RKO (cell line): ENCODE data around the gene TUT7.
"Not testable (repeated sequence)": the region's sequence is repeated elsewhere in the genome, so short reads cannot be mapped to it uniquely, and the experiment has no call there.

ENCODE experiments used
- DNase-seq: peaks from one replicate; pipeline ENCODE4 v3.0.0-alpha.2; 2016; ENCODE audit warnings: low spot score

Gene TUT7, protein sequence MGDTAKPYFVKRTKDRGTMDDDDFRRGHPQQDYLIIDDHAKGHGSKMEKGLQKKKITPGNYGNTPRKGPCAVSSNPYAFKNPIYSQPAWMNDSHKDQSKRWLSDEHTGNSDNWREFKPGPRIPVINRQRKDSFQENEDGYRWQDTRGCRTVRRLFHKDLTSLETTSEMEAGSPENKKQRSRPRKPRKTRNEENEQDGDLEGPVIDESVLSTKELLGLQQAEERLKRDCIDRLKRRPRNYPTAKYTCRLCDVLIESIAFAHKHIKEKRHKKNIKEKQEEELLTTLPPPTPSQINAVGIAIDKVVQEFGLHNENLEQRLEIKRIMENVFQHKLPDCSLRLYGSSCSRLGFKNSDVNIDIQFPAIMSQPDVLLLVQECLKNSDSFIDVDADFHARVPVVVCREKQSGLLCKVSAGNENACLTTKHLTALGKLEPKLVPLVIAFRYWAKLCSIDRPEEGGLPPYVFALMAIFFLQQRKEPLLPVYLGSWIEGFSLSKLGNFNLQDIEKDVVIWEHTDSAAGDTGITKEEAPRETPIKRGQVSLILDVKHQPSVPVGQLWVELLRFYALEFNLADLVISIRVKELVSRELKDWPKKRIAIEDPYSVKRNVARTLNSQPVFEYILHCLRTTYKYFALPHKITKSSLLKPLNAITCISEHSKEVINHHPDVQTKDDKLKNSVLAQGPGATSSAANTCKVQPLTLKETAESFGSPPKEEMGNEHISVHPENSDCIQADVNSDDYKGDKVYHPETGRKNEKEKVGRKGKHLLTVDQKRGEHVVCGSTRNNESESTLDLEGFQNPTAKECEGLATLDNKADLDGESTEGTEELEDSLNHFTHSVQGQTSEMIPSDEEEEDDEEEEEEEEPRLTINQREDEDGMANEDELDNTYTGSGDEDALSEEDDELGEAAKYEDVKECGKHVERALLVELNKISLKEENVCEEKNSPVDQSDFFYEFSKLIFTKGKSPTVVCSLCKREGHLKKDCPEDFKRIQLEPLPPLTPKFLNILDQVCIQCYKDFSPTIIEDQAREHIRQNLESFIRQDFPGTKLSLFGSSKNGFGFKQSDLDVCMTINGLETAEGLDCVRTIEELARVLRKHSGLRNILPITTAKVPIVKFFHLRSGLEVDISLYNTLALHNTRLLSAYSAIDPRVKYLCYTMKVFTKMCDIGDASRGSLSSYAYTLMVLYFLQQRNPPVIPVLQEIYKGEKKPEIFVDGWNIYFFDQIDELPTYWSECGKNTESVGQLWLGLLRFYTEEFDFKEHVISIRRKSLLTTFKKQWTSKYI (N-terminal part only)

DNA sequence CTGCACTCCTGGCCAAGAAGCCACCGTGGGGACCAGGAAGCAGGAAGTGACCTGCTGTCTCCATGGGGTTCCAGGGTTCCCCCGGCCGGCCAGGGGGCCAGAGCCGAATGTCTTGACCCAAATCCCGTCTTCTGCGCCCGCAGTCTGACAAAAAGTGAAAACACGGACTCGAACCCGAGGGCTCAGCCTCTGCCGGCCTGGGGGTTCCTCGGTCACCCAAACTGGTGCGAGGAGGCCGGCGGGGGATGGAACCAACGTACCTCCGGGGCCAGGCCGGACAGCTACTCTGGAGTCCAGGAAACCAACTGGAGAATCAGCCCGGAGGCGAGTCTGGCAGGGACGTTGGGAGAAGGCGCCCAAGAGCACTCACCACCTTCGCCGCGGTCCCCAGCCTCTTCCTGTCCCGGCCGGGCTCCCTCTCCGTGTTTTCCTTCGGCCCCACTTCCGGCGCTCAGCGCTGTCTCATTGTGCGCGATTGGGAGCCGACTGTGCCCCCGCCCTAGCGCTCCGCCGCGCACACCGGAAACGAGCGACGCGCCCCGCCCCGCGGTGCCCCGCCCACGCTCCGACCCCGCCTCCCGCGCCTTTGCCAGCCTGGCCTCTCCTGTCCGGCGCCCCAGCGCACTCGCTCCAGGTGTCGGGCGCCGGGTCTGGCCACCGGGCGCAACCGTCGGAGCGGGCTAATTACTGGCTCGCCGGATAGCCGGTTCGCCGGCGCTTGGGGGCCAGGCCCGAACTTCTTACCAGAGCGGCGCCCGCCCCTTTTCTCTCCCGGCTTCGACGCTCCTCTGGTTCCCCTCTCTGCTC lies at the start of gene TUT7:
TUT7 (minus strand) TSS at position 400 of the 807 bp plus-strand sequence. CDS start 1,211 bp downstream, outside the sequence.
- peak; percentile 98 for DNase-seq

DNA sequence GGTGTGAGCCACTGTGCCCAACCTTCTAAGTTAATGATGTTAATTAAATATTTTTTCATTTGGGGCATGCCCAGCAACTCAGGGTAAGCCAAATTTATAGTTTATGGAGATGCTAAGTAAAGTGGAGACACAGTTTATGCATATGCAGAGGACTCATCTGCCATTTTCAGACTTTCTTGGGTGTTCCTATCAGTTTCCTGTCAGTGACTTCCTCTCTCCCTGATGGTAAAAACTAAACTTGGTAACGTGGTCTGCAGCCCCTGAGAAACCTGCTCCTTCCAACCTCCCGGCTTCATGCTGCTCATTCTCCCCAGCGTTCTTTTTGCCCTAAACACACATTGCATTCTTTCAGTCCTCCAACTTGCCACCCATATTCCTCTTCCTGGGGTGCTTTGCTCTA lies 48.4 kb upstream of the TUT7 start:
- DNase-seq, result no peak

DNA sequence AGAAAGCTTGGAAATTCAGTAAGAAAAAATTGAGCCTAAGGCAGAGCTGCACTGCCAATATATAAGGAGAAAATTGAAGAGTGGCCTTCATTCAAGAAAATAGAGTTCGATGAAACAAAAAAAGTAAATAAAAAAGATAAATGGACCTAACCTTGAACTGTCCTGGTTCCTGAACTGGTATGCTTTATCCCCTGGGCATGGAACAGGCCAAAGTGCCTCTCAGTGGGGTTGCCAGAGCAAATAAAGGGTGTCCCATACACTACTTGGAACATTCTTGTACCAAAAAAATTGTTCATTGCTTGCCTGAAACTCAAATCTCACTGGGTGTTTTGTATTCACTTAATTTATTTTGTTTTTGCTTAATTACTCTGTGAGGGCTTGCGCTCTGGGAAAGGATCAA lies 42.2 kb upstream of the TUT7 start:
- DNase-seq, result no peak

DNA sequence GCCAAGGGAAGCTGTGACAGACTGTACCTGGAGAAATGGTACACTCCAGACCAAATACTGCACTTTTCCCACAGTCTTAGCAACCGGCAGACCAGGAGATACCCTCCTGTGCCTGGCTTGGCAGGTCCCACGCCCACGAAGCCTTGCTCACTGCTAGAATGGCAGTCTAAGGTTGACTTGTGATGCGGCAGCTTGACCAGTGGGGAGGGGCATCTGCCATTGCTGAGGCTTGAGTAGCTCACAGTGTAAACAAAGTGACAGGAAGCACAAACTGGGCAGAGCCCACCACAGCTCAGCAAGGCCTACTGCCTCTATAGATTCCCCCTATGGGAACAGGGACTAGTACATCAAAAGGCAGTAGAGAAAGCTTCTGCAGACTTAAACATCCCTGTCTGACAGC lies 36.0 kb upstream of the TUT7 start:
- not testable (repeated sequence) for DNase-seq

DNA sequence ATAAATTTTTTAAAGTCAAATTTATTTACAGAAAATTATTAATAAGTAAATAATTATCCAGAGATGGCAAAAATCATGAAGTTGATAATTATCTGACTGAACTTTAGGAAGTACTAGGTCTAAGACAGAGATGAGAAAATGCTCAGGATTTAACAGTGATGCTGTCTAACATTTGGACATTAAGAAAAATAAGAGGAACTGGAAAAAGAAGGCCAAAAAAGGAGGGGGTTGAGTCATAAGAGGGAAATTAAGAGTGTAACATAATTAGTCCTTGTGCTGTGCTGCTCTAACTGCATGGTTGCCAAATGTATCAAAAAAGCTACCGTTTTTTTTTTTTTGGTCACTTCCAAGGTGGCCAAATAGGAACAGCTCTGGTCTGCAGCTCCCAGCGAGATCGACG lies 35.4 kb upstream of the TUT7 start:
- DNase-seq, result no peak

DNA sequence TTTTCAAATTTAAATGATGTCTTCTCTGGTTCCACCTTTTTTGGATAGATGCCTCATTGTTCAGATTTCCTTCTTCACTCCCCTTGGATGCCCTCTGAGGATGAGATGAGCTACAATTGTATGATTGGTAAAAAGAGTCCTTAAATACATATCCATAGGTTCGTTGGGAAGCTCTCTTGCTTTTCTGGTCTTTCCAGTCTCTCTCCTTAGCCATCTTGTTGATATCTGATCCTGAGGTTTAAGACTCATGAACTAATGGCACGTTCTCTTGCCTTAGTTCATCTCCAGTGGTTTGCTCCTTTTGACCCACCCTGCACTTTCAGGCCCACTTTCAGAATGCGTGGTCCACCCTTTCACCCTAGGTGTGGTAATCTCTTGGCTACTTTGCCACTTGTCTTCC lies 33.2 kb upstream of the TUT7 start:
- DNase-seq, result no peak

DNA sequence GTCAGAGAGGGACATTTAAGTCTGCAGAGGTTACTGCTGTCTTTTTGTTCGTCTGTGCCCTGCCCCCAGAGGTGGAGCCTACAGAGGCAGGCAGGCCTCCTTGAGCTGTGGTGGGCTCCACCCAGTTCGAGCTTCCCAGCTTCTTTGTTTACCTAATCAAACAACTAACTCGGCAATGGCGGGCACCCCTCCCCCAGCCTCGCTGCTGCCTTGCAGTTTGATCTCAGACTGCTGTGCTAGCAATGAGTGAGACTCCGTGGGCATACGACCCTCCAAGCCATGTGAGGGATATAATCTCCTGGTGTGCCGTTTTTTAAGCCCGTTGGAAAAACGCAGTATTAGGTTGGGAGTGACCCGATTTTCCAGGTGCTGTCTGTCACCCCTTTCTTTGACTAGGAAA lies 28.8 kb upstream of the TUT7 start:
- not testable (repeated sequence) for DNase-seq

DNA sequence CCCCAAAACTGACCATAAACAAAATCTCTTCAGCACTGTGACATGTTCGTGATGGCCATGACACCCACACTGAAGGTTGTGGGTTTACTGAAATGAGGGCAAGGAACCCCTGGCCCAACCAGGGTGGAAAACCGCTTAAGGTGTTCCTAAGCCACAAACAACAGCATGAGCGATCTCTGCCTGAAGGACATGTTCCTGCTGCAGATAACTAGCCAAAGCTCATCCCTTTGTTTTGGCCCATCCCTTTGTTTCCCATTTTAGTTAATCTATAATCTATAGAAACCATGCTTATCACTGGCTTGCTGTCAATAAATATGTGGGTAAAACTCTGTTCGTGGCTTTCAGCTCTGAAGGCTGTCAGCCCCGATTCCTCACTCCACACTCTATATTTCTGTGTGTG lies 21.8 kb upstream of the TUT7 start:
- DNase-seq, result no peak

DNA sequence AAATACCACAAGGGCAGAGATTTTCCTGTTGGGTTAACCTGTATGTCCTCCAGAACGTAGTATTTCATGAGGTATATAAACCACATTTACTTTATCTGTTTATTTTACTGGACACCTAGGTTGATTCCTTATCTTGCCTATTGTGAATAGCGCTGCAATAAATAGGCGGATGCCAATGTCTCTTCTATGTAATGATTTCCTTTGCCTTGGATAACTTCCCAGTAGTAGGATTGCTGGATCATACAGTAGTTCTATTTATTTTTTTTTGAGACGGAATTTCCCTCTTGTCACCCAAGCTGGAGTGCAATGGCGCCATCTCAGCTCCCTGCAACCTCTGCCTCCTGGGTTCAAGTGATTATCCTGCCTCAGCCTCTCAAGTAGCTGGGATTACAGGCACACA lies 15.6 kb upstream of the TUT7 start:
- DNase-seq, result no peak

DNA sequence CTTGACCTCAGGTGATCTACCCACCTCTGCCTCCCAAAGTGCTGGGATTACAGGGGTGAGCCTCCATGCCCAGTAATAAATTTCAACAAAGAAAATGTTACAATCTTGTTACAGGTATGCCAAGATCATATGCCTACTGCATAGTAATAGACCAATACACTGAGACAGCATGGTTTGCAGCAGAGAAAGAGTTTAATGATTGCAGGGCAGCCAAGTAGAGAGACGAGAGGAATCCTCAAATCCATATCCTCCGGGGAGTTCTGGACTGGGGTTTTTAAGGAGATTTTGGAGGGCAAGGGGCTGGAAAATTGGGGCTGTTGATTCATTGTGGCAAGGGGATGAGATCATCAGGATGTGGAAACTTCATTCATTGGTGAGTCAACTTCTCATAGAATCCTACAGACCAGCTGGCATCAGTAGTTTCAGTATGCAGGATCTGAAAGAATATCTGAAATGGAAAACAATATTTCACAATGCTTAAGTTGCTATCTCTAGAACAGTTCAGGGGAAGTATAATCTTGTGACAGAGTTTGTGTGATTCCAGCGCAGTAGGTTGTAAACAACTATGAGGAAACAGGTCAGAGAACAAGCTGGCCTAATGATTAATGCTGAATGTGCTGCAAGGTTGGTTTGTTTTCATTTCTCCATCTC lies 14.8 kb upstream of the TUT7 start:
- DNase-seq, result peak; percentile 80

DNA sequence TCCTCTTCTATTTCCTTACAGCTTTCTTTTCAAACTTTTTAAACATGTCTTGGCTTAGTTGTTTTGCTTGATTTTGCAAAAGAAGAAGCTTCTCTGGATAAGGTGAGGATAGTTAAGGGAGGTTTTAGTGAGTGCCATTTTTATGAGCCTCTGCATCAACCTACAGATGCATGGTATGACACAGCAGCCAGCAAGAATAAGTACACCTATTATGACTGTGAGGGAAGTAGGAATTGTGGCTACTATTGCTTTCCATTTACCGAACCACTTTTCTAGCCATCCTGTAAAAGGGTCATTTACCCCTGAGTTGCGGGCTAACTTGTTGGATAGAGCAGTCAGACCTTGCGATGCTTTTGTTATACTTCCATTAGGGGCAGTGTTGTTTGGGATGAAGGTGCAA lies 7.0 kb upstream of the TUT7 start:
- no peak for DNase-seq

DNA sequence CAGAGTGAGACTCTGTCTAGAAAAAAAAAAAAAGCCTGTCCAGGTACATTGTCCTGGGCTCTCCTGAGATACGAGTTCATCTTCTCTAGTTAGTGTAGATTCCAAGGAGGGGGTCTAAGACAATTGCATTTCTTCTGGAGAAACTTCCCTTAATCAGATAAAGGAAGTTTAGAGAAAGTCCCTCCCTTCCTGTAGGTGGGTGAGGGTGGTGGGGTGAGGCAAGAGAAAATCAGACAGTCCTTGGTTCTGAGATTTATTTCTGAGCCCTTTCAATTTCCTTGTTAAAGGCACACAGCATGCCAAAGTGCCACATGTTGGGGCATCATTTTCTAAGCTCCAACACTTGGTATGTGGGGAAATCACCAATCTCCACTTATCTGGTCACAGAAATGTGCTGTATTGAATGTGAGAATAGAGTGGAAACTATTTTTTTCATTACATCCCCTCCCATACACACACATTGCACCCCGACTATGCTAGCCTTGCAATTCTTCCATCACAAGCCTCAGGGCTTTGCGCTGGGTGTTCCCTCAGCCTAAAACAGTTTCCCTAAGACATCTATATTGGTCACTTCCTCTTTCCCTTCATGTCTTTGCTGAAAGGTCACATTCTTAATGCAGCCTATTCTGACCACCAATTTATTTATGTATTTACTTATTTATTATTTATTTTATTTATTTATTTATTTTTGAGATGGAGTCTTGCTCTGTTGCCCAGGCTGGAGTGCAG lies 5.1 kb upstream of the TUT7 start:
- no peak for DNase-seq

DNA sequence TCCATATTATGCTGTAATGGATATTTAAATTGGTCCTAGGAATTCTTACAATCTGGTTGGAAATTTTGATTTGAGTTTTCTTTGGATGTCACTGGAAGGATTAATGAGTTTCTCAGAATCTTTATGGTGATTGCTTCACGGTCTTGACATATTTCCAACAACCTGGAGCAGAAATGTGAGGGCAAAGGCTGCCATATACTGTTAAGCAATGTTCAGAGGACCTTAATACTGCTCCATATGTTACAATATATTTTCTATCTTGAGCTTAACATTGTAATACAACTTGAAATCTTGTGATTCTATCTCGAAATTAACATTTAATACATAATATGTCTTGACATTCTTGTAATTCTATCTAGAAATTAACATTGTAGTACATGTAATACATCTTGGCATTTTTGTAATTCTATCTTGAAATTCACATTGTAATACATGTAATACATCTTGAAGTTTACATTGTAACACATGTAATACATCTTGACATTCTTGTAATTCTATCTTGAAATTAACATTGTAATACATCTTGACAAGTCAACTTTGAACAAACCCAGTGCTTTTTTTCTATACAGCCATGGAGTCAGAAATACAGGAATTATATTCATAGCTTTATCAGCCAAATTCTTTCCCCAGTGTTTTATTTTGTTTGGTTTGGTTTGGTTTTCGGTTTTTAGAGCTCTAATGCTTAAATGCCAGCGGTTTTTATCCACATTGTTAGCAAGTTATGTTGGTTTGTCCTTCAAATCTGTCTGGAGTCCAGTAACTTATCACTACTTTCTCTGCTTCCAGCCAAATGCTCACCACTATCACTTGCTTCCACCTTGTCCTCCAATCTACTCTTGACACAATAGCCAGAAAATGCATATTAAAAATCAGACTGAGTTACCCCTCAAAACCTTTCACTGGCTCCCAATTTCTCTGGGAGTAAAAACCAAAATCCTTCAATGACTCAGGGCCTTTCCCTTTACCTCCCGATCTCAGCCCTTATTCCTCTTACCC lies 3.0 kb upstream of the TUT7 start:
- no peak for DNase-seq

DNA sequence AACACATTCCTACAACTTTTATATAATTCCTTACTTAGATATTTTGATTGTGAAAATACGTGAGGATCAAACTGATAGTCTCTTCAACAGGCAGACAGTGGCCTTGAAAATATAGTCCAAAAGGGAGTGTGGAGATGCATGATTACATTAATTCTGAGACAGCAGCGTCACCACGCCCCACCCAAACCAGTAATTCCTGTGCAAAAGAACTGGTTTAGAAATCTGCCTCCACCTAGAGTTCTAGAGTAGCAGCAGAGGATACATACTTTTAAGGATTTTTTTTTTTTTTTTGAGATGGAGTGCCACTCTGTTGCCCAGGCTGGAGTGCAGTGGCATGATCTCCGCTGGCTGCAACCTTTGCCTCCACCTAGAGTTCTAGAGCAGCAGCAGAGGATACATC lies 1.6 kb upstream of the TUT7 start:
- DNase-seq, result no peak

DNA sequence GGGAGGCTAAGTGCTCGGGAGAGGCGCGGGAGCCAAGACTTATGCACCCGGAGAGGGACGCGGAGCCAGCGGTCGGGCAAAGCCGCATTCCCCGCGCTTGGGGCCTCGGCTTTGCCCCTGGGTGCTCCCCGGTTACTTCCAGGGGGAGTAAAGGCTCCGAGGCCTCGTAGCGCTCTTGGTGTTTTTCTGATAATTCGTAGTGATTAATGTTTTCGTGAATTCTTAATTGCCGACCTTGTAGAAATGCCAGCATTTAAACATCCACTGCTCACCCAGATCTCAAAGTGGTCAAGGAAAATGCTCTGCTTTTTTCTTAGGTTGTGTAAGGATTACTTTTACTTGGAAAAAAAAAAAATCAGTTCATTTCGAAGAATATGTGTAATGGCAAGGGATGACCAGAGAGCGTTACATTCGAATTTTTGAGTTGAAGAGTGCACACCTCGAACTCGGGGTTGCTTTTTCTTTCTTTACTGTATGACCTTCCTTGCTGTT lies 654 bp upstream of the TUT7 start:
- DNase-seq, result peak; percentile 52

DNA sequence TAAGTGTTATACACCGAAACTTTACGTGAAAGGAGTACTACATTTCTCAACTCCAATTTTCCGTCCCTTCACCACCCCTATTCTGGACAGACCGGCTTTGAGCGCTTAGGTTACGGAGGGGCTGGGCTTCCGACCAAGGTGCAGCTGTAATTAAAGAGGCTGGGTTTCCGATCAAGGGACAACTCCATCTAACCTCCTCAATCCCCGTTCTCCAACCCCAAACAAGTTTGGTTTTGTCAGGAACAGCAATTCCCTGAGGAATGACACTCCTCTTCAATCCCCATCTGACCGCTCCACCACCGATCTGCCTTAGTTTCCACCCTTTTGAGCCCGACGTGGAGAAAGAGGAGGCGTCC lies 577 bp downstream of the TUT7 start:
- peak; percentile 67 for DNase-seq

DNA sequence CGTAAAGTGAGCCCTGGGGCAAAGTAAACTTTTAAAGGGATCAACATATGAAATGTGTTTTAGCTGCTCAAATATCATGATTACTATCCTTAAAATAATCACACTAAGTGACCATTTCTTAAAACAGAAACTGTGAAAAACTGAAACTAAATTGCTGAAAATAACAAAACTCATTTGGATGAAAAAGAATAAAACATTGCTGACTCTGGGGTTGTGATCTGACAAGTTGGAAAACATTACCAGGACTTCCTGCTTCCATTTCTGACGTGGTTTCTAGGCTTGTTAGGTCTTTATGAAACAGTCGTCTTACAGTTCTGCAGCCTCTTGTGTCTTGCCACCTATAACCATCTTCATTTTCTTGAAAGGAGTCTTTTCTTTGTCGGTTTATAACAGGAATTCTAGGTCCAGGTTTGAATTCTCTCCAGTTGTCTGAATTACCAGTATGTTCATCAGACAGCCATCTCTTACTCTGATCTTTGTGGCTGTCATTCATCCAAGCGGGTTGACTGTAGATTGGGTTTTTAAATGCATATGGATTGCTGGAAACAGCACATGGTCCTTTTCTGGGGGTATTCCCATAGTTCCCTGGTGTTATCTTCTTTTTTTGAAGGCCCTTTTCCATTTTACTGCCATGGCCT lies 1.7 kb downstream of the TUT7 start:
- peak; percentile 87 for DNase-seq

DNA sequence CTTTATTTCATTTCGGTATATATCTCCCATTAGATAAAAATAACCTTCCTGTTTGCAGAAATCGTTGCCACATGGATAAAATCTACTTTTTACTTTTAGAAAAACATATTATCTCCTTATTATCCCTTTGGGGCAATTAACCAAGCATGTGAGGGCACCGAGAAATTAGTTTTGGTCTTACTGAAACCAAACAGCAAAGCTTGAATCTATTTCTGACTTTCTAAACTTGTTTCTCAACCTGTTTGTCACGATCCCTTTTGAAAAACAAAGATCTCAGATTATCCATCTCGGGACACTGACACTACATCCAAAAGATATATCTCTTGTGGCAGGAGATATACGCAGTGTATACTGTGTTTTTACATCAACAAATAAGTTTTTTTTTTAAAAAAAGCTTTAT lies 2.3 kb downstream of the TUT7 start:
- no peak for DNase-seq
